ENCODE data around the gene POLR2M. TPM values are rescaled to one million over a fixed set of nuclear protein-coding genes. Genes with fewer than 3 reads are reported as not detected.
A peak's percentile ranks its signal among the peaks of the same experiment; 100 is the strongest.

POLR2M gene
- polyA plus RNA-seq, 3 donors = 14.4 to 29.4 (median 26.3) TPM

GRCh38 chr15:57708047-57708446, 1.5 kb downstream of the POLR2M start:
- H3K4me3 ChIP-seq (replicated peaks in 1 of 3; ENCODE audit: low read depth in 2 of 3, low read length in 3 of 3) = peak overlapping the region in 1 of 3 experiments; percentile 97

DNA sequence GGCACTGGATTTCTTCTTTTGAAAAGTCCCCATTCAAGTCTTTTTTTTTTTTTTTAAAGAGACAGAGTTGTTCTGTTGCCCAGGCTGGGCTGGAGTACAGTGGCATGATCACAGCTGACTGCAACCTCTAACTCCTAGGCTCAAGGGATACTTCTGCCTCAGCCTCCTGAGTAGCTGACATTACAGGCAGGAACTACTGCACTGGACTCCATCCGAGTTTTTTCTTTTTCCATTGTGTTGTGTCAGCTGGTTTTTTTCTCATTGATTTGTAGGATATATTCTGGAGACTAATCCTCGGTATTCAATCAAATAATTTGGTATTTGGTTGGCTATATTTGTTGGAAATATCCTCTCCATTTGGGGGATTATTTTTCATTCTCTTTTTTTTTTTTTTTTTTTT, 11.8 kb downstream of the POLR2M start:
- Histone ChIP-seq H3K9me3 (replicated peaks in 1 of 2; ENCODE audit: control insufficient read depth in 1 of 2, insufficient read depth in 1 of 2, low read length in 2 of 2) (no peaks in the 10 kb centered on the region), H3K9ac (ENCODE audit: insufficient read depth, low read length, poor library complexity, severe bottlenecking) (no peak overlapping the region), H4K20me1 (ENCODE audit: insufficient read depth, low read length) (peaks cover 5% of the 10 kb centered on the region), H3K4me3 (replicated peaks in 1 of 3; ENCODE audit: low read depth in 2 of 3, low read length in 3 of 3) (no peak overlapping the region), H3K4me2 (replicated peaks; ENCODE audit: extremely low read depth, low read length, poor library complexity, severe bottlenecking) (no peak overlapping the region), H3K36me3 (replicated peaks in 1 of 2; ENCODE audit: control insufficient read depth in 1 of 2, insufficient read depth in 2 of 2, low read length in 2 of 2) (peaks cover 33 to 59% of the 10 kb centered on the region in 2 donors), H3K27ac (ENCODE audit: low read depth in 1 of 2, low read length in 2 of 2) (no peak overlapping the region), H2AFZ (ENCODE audit: insufficient read depth, low read depth, low read length, poor library complexity, severe bottlenecking) (no peak overlapping the region), H3K27me3 (ENCODE audit: control insufficient read depth in 2 of 2, insufficient read depth in 2 of 2, low read length in 2 of 2) (no peaks in the 10 kb centered on the region), H3K4me1 (ENCODE audit: control insufficient read depth in 1 of 2, insufficient read depth in 2 of 2, low read length in 2 of 2) (no peaks in the 10 kb centered on the region), H3K79me2 (ENCODE audit: insufficient read depth, low read length) (no peaks in the 10 kb centered on the region)
- H3K27ac Mint-ChIP-seq = peak overlapping the region in 1 of 7 donors; percentile 65
- H3K27me3 Mint-ChIP-seq (ENCODE audit: low read depth in 3 of 3) = no peaks in the 10 kb centered on the region
- no peak for DNase-seq
- H3K4me1 Mint-ChIP-seq = no peaks in the 10 kb centered on the region
- H3K36me3 Mint-ChIP-seq = peaks cover 52 to 62% of the 10 kb centered on the region in 2 donors
- intact Hi-C loops (cut with micrococcal nuclease) = no loop called here
- TF ChIP-seq, protein P1, sequence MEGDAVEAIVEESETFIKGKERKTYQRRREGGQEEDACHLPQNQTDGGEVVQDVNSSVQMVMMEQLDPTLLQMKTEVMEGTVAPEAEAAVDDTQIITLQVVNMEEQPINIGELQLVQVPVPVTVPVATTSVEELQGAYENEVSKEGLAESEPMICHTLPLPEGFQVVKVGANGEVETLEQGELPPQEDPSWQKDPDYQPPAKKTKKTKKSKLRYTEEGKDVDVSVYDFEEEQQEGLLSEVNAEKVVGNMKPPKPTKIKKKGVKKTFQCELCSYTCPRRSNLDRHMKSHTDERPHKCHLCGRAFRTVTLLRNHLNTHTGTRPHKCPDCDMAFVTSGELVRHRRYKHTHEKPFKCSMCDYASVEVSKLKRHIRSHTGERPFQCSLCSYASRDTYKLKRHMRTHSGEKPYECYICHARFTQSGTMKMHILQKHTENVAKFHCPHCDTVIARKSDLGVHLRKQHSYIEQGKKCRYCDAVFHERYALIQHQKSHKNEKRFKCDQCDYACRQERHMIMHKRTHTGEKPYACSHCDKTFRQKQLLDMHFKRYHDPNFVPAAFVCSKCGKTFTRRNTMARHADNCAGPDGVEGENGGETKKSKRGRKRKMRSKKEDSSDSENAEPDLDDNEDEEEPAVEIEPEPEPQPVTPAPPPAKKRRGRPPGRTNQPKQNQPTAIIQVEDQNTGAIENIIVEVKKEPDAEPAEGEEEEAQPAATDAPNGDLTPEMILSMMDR (IDR thresholded peaks at IDR 0.05) = no peak
- H3K9me3 Mint-ChIP-seq = peaks cover 0 to 2% (median 0%) of the 10 kb centered on the region in 7 donors
- no peak overlapping the region for H3K4me3 Mint-ChIP-seq
- WGBS (ENCODE audit: insufficient coverage) = no CpG with 5 or more reads among the region's 2 CpGs

More at GRCh38 chr15:57708047-57708446, 1.5 kb downstream of the POLR2M start:
- intact Hi-C loops (cut with micrococcal nuclease) = no loop called here
- Mint-ChIP-seq H3K27me3 (ENCODE audit: low read depth in 3 of 3) (peaks cover 0 to 3% (median 1%) of the 10 kb centered on the region in 3 donors), H3K36me3 (peaks cover 39 to 41% of the 10 kb centered on the region in 2 donors), H3K27ac (no peak overlapping the region), H3K9me3 (no peaks in the 10 kb centered on the region), H3K4me1 (peaks cover 23% of the 10 kb centered on the region), H3K4me3 (peak overlapping the region in 1 of 2 donors; percentile 93)
- H3K27ac ChIP-seq (ENCODE audit: low read depth in 1 of 2, low read length in 2 of 2) = no peak overlapping the region
- H3K36me3 ChIP-seq (replicated peaks in 1 of 2; ENCODE audit: control insufficient read depth in 1 of 2, insufficient read depth in 2 of 2, low read length in 2 of 2) = peaks cover 39 to 44% of the 10 kb centered on the region in 2 donors
- H3K9me3 ChIP-seq (replicated peaks in 1 of 2; ENCODE audit: control insufficient read depth in 1 of 2, insufficient read depth in 1 of 2, low read length in 2 of 2) = no peaks in the 10 kb centered on the region
- no peak overlapping the region for H2AFZ ChIP-seq (ENCODE audit: insufficient read depth, low read depth, low read length, poor library complexity, severe bottlenecking)
- TF ChIP-seq, protein P1 (IDR thresholded peaks at IDR 0.05) = no peak
- DNase-seq = no peak
- H3K4me2 ChIP-seq (replicated peaks; ENCODE audit: extremely low read depth, low read length, poor library complexity, severe bottlenecking) = peak overlapping the region; percentile 97
- peaks cover 0 to 6% of the 10 kb centered on the region in 2 donors for H3K27me3 ChIP-seq (ENCODE audit: control insufficient read depth in 2 of 2, insufficient read depth in 2 of 2, low read length in 2 of 2)
- H4K20me1 ChIP-seq (ENCODE audit: insufficient read depth, low read length) = peaks cover 5% of the 10 kb centered on the region
- H3K79me2 ChIP-seq (ENCODE audit: insufficient read depth, low read length) = peaks cover 48% of the 10 kb centered on the region
- H3K4me1 ChIP-seq (ENCODE audit: control insufficient read depth in 1 of 2, insufficient read depth in 2 of 2, low read length in 2 of 2) = peaks cover 16 to 20% of the 10 kb centered on the region in 2 donors
- no peak overlapping the region for H3K9ac ChIP-seq (ENCODE audit: insufficient read depth, low read length, poor library complexity, severe bottlenecking)
- no CpG with 5 or more reads among the region's 4 CpGs for WGBS (ENCODE audit: insufficient coverage)

Data from CD14-positive monocyte (primary cell).